ENCODE measurements around the gene FAM222A.

DNA sequence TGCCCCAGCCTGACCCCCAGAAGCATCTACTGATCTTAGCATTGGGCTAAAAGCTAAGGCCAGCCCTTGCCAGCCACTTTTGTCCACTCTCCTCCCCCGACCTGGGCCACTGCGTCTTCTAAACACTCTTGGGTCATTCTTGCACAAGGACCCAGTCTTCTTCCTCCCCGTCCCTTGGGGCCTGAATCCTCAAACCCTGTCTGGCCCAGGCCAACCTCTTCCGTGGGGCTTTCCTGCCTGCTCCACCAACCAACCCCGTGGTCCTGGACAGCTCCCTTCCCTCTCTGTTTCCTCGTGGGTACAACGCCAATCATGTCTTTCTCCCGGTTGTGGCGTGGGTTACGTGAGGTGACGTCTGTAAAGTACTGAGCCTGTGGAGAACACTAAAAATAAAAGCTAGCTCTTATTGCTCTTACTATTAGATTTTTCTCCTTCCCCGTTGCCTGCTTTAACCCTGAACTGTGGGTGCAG lies 21.5 kb downstream of the FAM222A start:
- no peak for TF ChIP-seq EZH2 (IDR thresholded peaks at IDR 0.05; ENCODE audit: low read depth)
- TF ChIP-seq, protein P1, sequence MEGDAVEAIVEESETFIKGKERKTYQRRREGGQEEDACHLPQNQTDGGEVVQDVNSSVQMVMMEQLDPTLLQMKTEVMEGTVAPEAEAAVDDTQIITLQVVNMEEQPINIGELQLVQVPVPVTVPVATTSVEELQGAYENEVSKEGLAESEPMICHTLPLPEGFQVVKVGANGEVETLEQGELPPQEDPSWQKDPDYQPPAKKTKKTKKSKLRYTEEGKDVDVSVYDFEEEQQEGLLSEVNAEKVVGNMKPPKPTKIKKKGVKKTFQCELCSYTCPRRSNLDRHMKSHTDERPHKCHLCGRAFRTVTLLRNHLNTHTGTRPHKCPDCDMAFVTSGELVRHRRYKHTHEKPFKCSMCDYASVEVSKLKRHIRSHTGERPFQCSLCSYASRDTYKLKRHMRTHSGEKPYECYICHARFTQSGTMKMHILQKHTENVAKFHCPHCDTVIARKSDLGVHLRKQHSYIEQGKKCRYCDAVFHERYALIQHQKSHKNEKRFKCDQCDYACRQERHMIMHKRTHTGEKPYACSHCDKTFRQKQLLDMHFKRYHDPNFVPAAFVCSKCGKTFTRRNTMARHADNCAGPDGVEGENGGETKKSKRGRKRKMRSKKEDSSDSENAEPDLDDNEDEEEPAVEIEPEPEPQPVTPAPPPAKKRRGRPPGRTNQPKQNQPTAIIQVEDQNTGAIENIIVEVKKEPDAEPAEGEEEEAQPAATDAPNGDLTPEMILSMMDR (conservative IDR thresholded peaks at IDR 0.05), result no peak

All from PC-9 (cell line).